Epithelial cell of proximal tubule (primary cell): ENCODE results near the gene ZDHHC4. TPM values are rescaled to one million over a fixed set of nuclear protein-coding genes. Genes with fewer than 3 reads are reported as not detected.

Experiments used
- DNase-seq: peaks from one replicate; pipeline ENCODE4 v3.0.0-alpha.2; 2011; ENCODE audit warnings: low read depth
- H3K4me3 ChIP-seq: 2 replicates; pipeline ENCODE4 v1.5.1; 2011; ENCODE audit warnings: low read depth, mild to moderate bottlenecking, low read length
- total RNA-seq: library from RNA; depleted of rRNA; stranded (reverse); fragments of >200 nt; gene quantifications from 2 replicates; pipeline ENCODE4 v1.2.3, GENCODE V29; 2015
- TF ChIP-seq, protein P1 (sequence below): conservative IDR thresholded peaks from 2 replicates; pipeline ENCODE4 v1.5.1; 2012; ENCODE audit warnings: low read depth, mild to moderate bottlenecking, low read length

ZDHHC4 gene
- total RNA-seq, 1 donor from 2014 or later, result 55.1 TPM

DNA sequence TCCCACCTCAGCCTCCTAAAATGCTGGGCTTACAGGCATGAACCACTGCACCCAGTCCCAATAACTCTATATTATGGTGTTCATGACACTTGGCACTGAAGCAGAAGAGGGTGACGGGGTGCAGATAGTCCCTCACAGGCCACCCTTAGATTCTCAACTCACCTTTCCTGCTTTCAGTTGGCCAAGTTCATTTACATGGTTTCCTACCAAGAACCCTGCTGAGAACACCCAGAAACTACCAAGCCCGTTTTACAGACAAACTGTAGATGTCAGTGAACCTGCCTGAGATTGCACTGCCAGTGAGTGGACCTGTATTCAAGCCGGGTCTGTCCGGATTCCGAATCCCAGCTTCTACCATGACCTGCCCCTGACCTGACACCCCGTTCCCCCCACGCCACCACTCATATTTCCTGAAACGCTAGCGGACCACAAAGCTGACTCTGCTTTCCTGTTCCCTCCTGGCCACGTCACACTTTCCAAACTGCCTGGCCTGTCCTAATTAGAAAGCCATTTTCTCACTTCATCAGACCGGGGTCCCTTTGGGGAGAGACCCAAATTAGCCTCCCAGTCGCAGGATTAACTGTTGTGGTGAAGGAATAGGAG, 43.3 kb upstream of the ZDHHC4 start:
- TF ChIP-seq, protein P1, sequence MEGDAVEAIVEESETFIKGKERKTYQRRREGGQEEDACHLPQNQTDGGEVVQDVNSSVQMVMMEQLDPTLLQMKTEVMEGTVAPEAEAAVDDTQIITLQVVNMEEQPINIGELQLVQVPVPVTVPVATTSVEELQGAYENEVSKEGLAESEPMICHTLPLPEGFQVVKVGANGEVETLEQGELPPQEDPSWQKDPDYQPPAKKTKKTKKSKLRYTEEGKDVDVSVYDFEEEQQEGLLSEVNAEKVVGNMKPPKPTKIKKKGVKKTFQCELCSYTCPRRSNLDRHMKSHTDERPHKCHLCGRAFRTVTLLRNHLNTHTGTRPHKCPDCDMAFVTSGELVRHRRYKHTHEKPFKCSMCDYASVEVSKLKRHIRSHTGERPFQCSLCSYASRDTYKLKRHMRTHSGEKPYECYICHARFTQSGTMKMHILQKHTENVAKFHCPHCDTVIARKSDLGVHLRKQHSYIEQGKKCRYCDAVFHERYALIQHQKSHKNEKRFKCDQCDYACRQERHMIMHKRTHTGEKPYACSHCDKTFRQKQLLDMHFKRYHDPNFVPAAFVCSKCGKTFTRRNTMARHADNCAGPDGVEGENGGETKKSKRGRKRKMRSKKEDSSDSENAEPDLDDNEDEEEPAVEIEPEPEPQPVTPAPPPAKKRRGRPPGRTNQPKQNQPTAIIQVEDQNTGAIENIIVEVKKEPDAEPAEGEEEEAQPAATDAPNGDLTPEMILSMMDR, result no peak
- DNase-seq, result no peak
- no peak overlapping the region for H3K4me3 ChIP-seq

DNA sequence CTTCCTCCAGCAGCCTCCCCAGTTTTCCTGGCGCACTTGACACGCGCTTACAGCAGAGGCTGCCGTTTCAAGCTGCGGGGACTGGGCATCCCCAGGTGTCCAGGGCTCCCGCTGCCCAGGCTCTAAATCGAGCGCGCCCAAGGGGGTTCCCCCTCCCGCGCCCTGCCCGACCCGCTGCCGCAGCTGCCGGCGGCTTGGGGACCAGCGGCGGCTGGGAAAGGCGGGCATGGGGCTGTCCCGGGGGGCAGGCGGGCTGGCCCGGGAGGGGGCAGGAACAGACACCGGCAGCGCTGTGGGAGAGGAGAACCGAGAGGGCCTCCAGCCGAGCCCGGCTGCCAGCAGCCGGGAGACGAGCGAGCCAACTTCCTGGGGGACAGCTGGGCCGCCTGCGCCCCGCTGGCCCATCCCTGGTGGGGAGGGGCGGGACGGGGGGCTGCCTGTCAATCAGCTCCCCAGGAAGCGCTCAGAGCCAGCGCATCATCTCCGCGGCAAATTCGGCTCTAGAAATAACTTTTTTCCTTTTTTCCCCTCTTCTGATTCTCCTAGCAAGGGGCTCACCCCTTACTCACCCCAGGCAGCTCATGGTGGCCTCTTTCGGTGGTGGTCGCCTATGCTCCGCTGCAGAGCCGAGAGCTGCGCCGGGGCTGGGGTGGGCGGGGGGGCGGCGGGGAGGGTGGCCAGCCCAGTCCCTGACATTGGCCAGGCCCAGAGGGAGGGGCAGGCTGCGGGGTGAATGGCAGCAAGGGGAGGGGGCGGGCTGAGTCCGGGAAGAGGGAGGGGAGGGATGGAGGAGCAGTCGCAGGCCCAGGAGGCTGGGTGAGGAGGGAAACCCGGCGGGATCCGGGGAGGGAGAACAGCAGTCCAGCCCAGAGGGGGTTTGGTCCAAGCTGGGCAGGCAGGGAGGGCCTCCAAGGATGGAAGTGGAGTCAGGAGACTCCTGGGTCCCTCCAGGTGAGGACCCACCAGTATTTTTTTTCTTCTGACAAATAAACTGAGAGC, 40.7 kb upstream of the ZDHHC4 start:
- DNase-seq, result no peak
- TF ChIP-seq, protein P1, result no peak
- no peak overlapping the region for H3K4me3 ChIP-seq

DNA sequence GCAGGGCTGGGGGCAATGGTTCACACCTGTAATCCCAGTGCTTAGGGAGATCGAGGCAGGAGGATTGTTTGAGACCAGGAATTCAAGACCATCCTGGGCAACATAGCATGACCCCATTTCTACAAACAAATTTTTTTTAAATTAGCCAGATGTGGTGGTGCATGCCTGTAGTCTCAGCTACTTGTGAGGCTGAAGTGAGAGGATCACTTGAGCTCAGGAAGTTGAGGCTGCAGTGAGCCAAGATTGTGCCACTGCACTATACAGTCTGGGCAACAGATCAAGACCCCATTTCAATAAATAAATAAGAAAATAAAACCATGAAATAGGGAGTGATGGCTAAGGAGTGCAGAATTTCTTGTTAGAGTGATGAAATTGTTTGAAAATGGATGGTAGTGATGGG, 34.9 kb upstream of the ZDHHC4 start:
- no peak overlapping the region for H3K4me3 ChIP-seq
- no peak for DNase-seq
- TF ChIP-seq, protein P1, result no peak

DNA sequence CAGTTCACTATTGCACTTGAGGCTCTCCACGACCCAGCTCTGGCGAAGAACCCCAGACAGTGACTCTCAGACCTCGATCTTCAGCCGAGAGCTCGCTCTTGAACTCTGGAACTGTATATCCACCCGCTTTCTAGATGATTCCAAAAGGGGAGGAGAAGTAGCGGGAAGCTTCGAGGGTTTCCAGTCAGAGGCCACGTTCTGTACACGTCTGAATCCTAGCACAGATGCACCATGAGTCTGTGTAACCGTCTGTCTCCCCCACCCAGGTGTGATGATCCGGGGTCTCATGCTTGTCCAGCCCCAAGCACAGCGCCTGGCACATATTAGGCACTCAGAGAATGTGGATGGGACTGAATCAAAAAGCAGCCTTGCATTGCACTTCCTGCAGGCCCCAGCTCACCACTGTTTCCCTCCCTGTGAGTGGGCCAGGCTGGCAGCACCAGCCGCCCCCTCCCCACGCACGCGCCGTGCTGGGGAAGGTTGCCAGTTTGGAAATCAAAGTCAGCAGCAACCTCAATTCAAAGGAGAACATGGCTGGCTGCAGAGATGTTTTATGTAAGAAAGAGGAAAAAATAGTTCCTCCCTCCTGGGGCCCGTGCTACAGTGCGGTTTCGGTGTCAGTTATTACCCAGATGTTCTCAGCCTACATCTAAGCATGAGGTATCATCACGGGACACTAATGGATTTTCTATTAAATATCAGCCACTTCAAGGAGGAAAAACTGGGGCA, 31.7 kb upstream of the ZDHHC4 start:
- H3K4me3 ChIP-seq, result no peak overlapping the region
- DNase-seq, result no peak
- TF ChIP-seq, protein P1, result no peak

DNA sequence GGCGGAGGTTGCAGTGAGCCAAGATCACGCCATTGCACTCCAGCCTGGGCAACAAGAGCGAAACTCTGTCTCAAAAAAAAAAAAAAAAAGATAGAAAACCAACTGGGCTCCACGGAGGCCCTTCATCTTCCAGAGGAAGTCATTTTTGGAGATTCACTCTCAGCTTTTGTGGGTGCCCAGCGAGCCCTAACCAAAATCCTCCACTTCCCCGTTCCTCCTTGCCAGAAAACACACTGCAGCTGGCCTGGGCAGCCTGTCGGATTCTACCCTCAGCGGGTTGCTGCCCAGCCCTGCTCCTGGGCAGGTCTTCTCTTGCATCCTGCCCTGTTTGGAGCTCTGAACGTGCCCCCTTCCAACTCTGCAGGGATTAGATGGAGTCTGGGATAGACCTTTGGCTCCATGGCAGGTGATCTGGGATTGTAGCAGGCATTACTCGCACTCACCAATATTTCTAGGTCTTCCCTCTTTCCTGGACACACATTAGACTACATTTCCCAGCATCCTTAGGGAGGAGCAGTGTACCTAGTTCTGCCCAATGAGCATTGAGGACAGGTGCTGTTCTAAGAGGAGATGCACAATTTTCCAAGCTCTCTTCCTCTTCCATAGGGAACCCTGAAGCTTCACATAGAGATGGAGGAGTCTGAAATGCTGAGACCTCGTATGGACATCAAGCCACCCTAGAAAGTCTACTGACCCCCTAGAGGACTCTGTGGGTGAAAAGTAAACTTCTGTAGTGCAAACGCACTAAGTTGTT, 30.6 kb upstream of the ZDHHC4 start:
- DNase-seq, result no peak
- H3K4me3 ChIP-seq, result no peak overlapping the region
- TF ChIP-seq, protein P1, result no peak

DNA sequence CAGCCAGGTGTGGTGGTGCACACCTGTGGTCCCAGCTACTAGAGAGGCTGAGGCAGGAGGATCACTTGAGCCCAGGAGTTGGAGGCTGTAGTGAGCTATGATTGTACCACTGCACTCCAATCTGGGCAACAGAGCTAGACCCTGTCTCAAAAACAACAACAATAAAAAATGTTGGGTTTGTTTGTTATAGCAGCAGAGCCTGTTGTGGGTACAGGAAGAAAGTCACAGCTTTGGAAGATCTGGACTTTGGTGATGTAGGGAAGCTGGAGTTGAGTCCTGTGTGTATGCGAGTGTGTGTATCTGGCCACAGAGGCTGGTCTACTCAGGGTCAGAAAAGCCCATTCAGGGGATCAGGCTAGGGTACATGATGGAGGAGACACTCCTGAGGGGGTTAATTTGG, 29.9 kb upstream of the ZDHHC4 start:
- DNase-seq, result no peak
- H3K4me3 ChIP-seq, result no peak overlapping the region
- TF ChIP-seq, protein P1, result no peak
